Measurements from ENCODE around the gene GPATCH3.

- TF ChIP-seq CHD2 (IDR thresholded peaks at IDR 0.05; ENCODE audit: low read length, partially characterized antibody) (no peak), TAF1 (IDR thresholded peaks at IDR 0.05; ENCODE audit: borderline replicate concordance, low read depth, low read length) (no peak), NRF1 (IDR thresholded peaks at IDR 0.05; ENCODE audit: low read depth, low read length) (no peak), NFIC (IDR thresholded peaks at IDR 0.05; ENCODE audit: borderline replicate concordance) (no peak)
Observed at GRCh38 chr1:26855636-26856035, 44.6 kb downstream of the GPATCH3 start.

Measured in SK-N-SH (cell line).